T47D (cell line): ENCODE measurements around the gene ELOB.
A peak's percentile ranks its signal among the peaks of the same experiment; 100 is the strongest.

Source experiments
- DNase-seq, 2 experiments: peaks; one replicate each; pipeline versions ENCODE4 v3.0.0 to v3.0.0-alpha.2; 2011 to 2012; ENCODE audit warnings: low read depth in 1 of 2, low spot score in 1 of 2
- JUND ChIP-seq: IDR thresholded peaks from 2 replicates; pipeline ENCODE4 v1.6.1; 2012; ENCODE audit warnings: low read depth
- in situ Hi-C: cut with HindIII; loops from 2 replicates; pipeline ENCODE4 v1.10.0; 2016; ENCODE audit warnings: low sequenced_read_pairs, low pct_unique_long_range_greater_than_20kb

The ELOB gene

DNA sequence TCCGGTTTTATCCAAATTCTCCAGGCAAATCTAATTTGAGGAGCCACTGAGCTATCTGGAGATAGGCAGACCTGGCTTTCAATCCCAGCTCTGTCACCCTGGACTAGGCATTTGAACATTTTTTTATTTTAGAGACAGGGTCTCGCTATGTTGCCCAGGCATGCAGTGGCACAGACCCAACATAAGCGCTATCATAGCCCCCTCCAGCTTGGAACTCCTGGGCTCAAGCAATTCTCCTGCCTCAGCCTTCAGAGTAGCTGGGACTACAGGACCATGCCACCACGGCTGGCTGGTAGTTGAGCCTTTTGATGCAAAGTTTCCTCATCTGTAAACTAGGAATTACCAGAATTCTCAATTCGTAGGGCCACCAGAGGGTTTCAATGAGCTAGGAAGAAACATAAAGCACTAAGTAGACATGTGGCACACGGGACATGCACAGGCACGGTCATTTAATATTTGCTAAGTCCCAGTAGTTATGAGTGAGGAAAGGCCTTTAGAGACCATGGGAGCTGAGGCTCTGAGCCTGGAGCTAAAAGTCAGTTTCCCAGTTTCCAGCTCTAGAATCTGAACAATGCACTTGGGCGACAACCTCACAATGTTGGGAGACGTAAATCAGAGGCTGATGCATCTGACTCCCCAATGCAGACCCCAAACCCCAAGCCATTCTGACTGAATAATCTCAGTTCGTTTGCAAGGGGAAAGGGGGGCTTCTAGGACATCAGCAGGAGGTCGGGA lies 1.1 kb downstream of the ELOB start:
- in situ Hi-C loops = no loop called here
- TF ChIP-seq JUND = no peak
- DNase-seq = no peak

- no peak for DNase-seq
- TF ChIP-seq JUND = no peak
- in situ Hi-C loops = no loop called here
Measured at GRCh38 chr16:2775131-2775716, 1.9 kb downstream of the ELOB start.

DNA sequence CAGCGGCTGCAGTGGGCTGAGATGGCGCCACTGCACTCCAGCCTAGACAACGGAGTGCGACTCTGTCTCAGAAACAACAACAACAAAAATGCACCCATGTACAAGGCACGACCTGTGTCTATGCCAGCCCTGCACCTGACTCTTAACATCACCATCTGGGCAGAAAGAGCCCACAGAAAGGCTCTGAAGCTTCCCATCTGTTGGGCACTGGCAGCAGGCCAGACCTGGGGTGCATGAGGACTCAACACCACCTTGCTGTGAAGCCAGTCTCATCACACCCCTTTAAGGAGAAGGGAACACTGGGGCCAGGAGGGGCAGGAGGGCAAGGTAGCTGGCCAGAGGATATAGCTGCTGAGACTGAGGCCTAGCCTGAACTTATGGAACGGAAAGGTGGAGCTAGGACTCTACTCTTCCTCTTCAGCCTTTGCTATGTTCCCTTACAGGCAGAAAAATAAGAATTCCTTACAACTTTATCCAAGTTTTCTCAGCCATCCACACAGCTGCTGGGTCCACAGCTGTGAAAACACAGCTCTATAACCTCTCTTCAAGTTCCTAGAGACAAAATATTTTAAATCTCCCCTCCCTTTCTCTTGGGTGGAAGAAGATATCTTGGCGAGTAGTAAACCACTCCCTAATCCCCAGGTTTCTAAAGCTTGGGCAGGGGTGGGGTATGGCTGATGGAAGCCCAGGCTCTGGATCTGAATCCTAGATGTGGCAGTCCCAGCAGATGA lies 2.8 kb downstream of the ELOB start:
- in situ Hi-C loops = no loop called here
- DNase-seq = no peak

GRCh38 chr16:2773188-2773968 lies 3.7 kb downstream of the ELOB start:
- in situ Hi-C loops = no loop called here
- TF ChIP-seq JUND = no peak
- DNase-seq = no peak

More for the DNA sequence above, 2.8 kb downstream of the ELOB start:
- TF ChIP-seq JUND = no peak

DNA sequence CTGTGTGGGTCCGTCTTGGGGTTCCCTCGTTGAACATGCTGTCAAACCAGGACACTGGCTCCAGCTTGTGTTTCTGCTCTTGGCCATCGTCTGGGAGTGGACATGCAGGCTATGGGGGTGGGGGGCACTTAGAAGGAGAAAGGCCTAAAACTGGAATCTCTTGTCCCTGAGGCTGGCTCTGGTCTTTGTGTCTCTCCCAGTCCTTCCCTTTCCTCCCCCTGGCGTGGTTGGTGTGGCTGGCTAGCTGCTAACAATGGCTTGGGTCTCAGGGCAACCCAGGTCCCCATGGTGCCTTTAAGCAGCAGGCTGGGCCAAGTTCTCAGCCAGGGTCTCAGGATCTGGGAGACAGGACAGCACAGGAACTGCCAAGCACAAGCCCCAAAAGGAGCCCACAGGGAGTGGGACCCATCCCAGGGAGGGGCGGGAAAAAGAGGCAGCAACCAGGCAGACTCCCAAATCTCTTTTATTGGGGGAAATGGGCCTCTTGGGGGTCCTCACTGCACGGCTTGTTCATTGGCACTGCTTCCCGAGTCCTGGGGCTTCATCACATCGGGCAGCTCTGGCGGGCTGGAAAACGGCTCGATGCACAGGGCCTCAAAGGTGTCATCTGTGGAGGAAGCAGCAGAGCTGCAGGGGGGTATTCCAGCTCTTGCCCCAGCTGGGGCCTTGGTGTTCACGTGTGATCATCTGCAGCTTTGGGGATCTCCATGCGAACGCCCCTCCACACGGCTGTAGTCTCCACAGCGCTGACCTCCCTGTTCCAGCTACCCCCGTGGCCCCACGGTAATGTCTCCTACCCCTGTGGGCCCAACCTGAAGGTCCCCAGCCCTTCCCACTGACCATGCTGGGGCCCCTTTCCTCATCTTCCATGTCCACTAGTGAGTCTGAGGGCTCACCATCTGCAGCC lies 5.3 kb downstream of the ELOB start:
- DNase-seq = no peak
- no peak for TF ChIP-seq JUND
- in situ Hi-C loops = no loop called here

GRCh38 chr16:2770057-2770951 lies 6.8 kb downstream of the ELOB start:
- DNase-seq = peak in 1 of 2 experiments; percentile 60
- in situ Hi-C loops = no loop called here
- no peak for TF ChIP-seq JUND

DNA sequence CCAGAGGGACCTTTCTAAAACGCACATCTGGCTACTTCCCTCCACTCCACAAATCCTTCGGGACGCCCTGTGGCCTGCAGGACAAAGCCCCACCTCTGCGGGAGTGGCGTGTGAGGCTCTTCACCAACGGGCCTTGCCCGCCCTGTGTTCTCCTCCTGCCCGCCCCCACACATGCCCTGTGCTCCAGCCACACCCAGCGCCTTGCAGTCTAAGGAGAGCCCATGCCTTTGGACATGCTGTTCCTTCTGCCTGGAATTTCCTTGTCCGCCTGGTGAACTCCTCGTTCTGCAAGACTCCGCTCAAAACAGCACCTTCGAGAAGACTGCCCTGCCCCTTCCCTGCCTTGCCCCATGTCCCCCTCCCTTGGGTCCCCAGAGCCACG lies 7.4 kb downstream of the ELOB start:
- TF ChIP-seq JUND = no peak
- in situ Hi-C loops = no loop called here
- DNase-seq = peak in 1 of 2 experiments; percentile 56

DNA sequence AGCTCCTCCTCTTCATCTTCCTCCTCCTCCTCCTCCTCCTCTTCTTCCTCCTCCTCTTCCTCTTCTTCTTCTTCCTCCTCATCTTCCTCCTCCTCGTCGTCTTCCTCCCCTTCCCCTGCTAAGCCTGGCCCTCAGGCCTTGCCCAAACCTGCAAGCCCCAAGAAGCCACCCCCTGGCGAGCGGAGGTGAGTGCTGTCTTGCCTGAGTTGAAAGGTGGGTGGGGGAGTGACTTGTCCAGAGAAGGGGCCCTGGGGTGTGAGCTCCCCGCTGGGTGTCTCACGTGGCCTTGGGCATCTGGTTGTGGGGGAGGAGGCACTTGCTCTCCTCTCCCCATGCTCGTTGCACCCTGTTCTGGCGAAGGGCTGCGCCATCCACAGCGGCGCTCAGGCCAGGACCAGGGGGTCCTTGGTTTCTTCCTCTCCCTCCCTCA lies 8.0 kb downstream of the ELOB start:
- DNase-seq = no peak
- no peak for TF ChIP-seq JUND
- in situ Hi-C loops = no loop called here

GRCh38 chr16:2768403-2769089 lies 8.5 kb downstream of the ELOB start:
- TF ChIP-seq JUND = no peak

DNA sequence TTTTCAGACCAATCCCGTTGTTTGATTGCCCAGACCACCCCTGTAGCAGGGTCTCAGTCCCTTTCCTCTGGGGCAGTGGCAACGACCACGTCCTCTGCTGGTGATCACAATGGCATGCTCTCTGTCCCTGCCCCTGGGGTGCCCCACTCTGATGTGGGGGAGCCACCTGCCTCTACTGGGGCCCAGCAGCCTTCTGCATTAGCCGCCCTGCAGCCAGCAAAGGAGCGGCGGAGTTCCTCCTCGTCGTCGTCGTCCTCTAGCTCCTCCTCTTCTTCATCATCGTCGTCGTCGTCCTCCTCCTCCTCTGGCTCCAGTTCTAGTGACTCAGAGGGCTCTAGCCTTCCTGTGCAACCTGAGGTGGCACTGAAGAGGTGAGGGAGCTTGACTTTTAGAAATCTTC lies 9.2 kb downstream of the ELOB start:
- TF ChIP-seq JUND = no peak
- in situ Hi-C loops = no loop called here
- DNase-seq = peak in 1 of 2 experiments; percentile 65

More at GRCh38 chr16:2768403-2769089, 8.5 kb downstream of the ELOB start:
- in situ Hi-C loops = no loop called here
- peak in 1 of 2 experiments; percentile 82 for DNase-seq
